ENCODE results near the gene CHD9. TPM values are rescaled to one million over a fixed set of nuclear protein-coding genes. Genes with fewer than 3 reads are reported as not detected.
A peak's percentile ranks its signal among the peaks of the same experiment; 100 is the strongest.

Gene CHD9
- total and polyA plus RNA-seq, 9 of the 15 experiments (the other 6 are each of a cell fraction or from before 2014, with no cell fraction given): 29.0 to 69.3 (median 40.6) TPM

DNA sequence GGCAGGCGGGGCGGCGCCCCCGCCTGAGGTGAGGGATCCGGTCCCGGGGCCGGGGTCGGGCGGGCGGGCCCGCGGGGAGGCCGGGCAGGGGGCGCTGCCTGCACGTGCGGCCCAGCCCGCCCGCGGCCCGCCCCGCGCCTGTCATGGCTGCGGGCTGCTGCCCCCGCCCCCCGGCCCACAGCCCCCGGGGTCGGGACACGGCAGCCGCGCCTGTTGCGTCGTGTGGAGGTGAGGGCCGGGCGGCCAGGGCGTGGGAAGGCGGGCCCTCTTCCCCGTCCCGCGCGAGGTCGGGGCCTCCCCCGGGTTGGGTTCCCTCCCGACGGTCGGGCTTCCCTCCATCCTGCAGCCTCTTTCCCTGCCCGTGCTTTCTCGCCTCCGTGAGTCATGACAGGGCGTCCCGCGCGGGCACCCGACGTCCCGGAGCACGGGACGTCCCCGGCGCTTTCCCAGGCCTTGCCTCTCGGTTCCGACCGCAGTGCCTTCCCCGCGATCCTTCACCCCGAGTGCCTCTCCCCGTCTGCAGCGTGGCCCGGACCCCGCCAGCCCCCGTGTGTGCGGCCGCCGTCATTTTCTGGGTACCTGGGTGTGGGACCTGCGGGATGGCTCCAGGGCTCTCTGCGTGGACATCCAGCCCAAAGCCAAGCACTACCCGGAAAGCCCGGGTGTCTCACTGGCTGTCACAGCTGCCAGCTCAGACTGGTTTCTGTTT lies 76.7 kb downstream of the CHD9 start (continued):
- TF ChIP-seq, protein P1, sequence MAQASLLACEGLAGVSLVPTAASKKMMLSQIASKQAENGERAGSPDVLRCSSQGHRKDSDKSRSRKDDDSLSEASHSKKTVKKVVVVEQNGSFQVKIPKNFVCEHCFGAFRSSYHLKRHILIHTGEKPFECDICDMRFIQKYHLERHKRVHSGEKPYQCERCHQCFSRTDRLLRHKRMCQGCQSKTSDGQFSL (CRISPR knock-in tag; IDR thresholded peaks at IDR 0.05): peak; percentile 40; the same call in 1 of the 2 replicates
- TF ChIP-seq, protein P1 (tag; IDR thresholded peaks at IDR 0.05): no peak
- TF ChIP-seq NFIC (IDR thresholded peaks at IDR 0.05) (peak; percentile 37; the same call in 1 of the 2 replicates), CCNT2 (IDR thresholded peaks at IDR 0.05; ENCODE audit: borderline replicate concordance, extremely low read depth, insufficient read length, low read depth, low read length) (peak; percentile 35), TOE1 (IDR thresholded peaks at IDR 0.05; ENCODE audit: borderline replicate concordance) (peak; percentile 35; the same call in 1 of the 2 replicates), TOE1 (CRISPR knock-in tag; IDR thresholded peaks at IDR 0.05; ENCODE audit: borderline replicate concordance, low read depth) (no peak), CREB1 (IDR thresholded peaks at IDR 0.05) (0 out of 2 replicates have a peak, but pooled peaks have one; percentile 16), CREB1 (CRISPR knock-in tag; IDR thresholded peaks at IDR 0.05) (no peak), NRF1 (conservative IDR thresholded peaks at IDR 0.05 in 1 of 2, IDR thresholded peaks at IDR 0.05 in 1 of 2) (no peak), KDM2B (CRISPR knock-in tag; IDR thresholded peaks at IDR 0.05) (0 out of 2 replicates have a peak, but pooled peaks have one; percentile 11), HEY1 (CRISPR knock-in tag; IDR thresholded peaks at IDR 0.05; ENCODE audit: borderline replicate concordance) (no peak), ZNF561 (CRISPR knock-in tag; conservative IDR thresholded peaks at IDR 0.05) (no peak), PCBP1 (IDR thresholded peaks at IDR 0.05; ENCODE audit: low read depth, low read length, poor library complexity, severe bottlenecking) (no peak), BHLHE40 (IDR thresholded peaks at IDR 0.05; ENCODE audit: low read length) (peak; percentile 85), SMAD4 (CRISPR knock-in tag; conservative IDR thresholded peaks at IDR 0.05) (0 out of 2 replicates have a peak, but pooled peaks have one; percentile 37), KDM1A (IDR thresholded peaks at IDR 0.05) (no peak), CXXC5 (CRISPR knock-in tag; IDR thresholded peaks at IDR 0.05) (peak; percentile 58), CEBPG (CRISPR knock-in tag; IDR thresholded peaks at IDR 0.05) (no peak), CEBPG (tag; conservative IDR thresholded peaks at IDR 0.05 in 1 of 2, IDR thresholded peaks at IDR 0.05 in 1 of 2) (no peak), FIP1L1 (IDR thresholded peaks at IDR 0.05; ENCODE audit: low read depth, low read length, poor library complexity, severe bottlenecking) (peak; percentile 30), RUNX1 (IDR thresholded peaks at IDR 0.05; ENCODE audit: low read depth) (no peak)
- TF ChIP-seq, protein P2, sequence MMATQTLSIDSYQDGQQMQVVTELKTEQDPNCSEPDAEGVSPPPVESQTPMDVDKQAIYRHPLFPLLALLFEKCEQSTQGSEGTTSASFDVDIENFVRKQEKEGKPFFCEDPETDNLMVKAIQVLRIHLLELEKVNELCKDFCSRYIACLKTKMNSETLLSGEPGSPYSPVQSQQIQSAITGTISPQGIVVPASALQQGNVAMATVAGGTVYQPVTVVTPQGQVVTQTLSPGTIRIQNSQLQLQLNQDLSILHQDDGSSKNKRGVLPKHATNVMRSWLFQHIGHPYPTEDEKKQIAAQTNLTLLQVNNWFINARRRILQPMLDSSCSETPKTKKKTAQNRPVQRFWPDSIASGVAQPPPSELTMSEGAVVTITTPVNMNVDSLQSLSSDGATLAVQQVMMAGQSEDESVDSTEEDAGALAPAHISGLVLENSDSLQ (IDR thresholded peaks at IDR 0.05): no peak
- TF ChIP-seq, protein P3, sequence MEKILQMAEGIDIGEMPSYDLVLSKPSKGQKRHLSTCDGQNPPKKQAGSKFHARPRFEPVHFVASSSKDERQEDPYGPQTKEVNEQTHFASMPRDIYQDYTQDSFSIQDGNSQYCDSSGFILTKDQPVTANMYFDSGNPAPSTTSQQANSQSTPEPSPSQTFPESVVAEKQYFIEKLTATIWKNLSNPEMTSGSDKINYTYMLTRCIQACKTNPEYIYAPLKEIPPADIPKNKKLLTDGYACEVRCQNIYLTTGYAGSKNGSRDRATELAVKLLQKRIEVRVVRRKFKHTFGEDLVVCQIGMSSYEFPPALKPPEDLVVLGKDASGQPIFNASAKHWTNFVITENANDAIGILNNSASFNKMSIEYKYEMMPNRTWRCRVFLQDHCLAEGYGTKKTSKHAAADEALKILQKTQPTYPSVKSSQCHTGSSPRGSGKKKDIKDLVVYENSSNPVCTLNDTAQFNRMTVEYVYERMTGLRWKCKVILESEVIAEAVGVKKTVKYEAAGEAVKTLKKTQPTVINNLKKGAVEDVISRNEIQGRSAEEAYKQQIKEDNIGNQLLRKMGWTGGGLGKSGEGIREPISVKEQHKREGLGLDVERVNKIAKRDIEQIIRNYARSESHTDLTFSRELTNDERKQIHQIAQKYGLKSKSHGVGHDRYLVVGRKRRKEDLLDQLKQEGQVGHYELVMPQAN (IDR thresholded peaks at IDR 0.05; ENCODE audit: borderline replicate concordance): peak; percentile 81
- TF ChIP-seq, protein P4, sequence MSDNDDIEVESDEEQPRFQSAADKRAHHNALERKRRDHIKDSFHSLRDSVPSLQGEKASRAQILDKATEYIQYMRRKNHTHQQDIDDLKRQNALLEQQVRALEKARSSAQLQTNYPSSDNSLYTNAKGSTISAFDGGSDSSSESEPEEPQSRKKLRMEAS (CRISPR knock-in tag; IDR thresholded peaks at IDR 0.05): peak; percentile 50
